Neutrophil (primary cell): ENCODE measurements around the gene DEAF1.
"Not testable (repeated sequence)": the region's sequence is repeated elsewhere in the genome, so short reads cannot be mapped to it uniquely, and the experiment has no call there.

Experiments
- H3K27ac ChIP-seq: fragments of 200-600 bp; sonication (generic); 2 replicates; pipeline ENCODE4 v1.5.1; 2016; ENCODE audit warnings: mild to moderate bottlenecking, moderate library complexity
- H3K27me3 ChIP-seq: fragments of 200-600 bp; sonication (generic); 2 replicates; pipeline ENCODE4 v1.6.0; 2016; ENCODE audit warnings: mild to moderate bottlenecking
- H3K36me3 ChIP-seq: fragments of 200-600 bp; sonication (generic); 2 replicates; pipeline ENCODE4 v1.5.1; 2017
- H3K4me1 ChIP-seq, 2 experiments: fragments of 200-600 bp in 1 of 2; sonication (generic) in 1 of 2; 1 replicate in 1 of 2; 2 replicates in 1 of 2; pipeline versions ENCODE4 v1.5.1 to v1.6.1; 2013 to 2016; ENCODE audit warnings: low read depth in 1 of 2, low read length in 1 of 2, mild to moderate bottlenecking in 1 of 2, moderate library complexity in 1 of 2; ENCODE audit not compliant: control insufficient read depth in 1 of 2, insufficient read depth in 1 of 2
- H3K4me3 ChIP-seq, 2 experiments: fragments of 200-600 bp in 1 of 2; sonication (generic) in 1 of 2; 1 replicate in 1 of 2; 2 replicates in 1 of 2; pipeline ENCODE4 v1.5.1; 2013 to 2016; ENCODE audit warnings: low read depth in 1 of 2, low read length in 1 of 2, mild to moderate bottlenecking in 1 of 2, moderate library complexity in 1 of 2
- H3K9me3 ChIP-seq: fragments of 200-600 bp; sonication (generic); 2 replicates; pipeline ENCODE4 v1.5.1; 2016
- TF ChIP-seq, protein P1 (sequence below): fragments of 200-600 bp; sonication (generic); IDR thresholded peaks from 2 replicates; pipeline ENCODE4 v1.5.1; 2016; ENCODE audit warnings: antibody characterized with exemption

DEAF1 gene

GRCh38 chr11:656866-657265, 38.2 kb downstream of the DEAF1 start:
- TF ChIP-seq, protein P1, sequence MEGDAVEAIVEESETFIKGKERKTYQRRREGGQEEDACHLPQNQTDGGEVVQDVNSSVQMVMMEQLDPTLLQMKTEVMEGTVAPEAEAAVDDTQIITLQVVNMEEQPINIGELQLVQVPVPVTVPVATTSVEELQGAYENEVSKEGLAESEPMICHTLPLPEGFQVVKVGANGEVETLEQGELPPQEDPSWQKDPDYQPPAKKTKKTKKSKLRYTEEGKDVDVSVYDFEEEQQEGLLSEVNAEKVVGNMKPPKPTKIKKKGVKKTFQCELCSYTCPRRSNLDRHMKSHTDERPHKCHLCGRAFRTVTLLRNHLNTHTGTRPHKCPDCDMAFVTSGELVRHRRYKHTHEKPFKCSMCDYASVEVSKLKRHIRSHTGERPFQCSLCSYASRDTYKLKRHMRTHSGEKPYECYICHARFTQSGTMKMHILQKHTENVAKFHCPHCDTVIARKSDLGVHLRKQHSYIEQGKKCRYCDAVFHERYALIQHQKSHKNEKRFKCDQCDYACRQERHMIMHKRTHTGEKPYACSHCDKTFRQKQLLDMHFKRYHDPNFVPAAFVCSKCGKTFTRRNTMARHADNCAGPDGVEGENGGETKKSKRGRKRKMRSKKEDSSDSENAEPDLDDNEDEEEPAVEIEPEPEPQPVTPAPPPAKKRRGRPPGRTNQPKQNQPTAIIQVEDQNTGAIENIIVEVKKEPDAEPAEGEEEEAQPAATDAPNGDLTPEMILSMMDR: no peak
- Histone ChIP-seq H3K27me3 (no peaks in the 10 kb centered on the region), H3K9me3 (no peaks in the 10 kb centered on the region), H3K36me3 (peaks cover 44% of the 10 kb centered on the region), H3K4me3 (no peak overlapping the region), H3K27ac (no peak overlapping the region), H3K4me1 (no peaks in the 10 kb centered on the region)

DNA sequence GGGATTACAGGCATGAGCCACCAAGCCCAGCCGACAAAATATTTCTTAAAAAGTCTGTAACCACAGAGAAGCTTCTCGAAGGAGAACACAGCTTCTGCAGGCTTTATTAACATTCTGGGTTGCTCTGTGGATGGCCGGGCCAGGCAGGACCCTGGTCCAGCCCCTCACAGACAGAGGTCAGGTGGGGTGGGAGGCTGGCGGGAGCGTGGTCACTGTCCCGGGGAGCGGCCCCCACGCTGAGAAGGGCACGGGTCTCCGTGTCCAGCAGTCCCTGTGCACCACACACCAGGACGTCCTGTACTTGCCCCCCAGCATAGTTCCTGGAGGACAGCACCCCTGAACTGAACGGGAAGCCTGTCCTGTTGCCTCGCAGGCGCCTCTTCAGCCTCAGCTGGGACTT, 38.6 kb downstream of the DEAF1 start:
- Histone ChIP-seq H3K4me1 (no peaks in the 10 kb centered on the region), H3K9me3 (no peaks in the 10 kb centered on the region)
- TF ChIP-seq, protein P1: no peak

GRCh38 chr11:655036-655726, 39.8 kb downstream of the DEAF1 start:
- H3K36me3 ChIP-seq: peaks cover 48% of the 10 kb centered on the region
- H3K27ac ChIP-seq: no peak overlapping the region
- H3K4me1 ChIP-seq: no peaks in the 10 kb centered on the region
- H3K27me3 ChIP-seq: no peaks in the 10 kb centered on the region
- TF ChIP-seq, protein P1: no peak
- no peaks in the 10 kb centered on the region for H3K9me3 ChIP-seq
- no peak overlapping the region for H3K4me3 ChIP-seq

More for the DNA sequence above, 38.6 kb downstream of the DEAF1 start:
- no peak overlapping the region for H3K4me3 ChIP-seq
- H3K36me3 ChIP-seq: peaks cover 45% of the 10 kb centered on the region
- H3K27ac ChIP-seq: no peak overlapping the region
- no peaks in the 10 kb centered on the region for H3K27me3 ChIP-seq

- not testable (repeated sequence) for H3K9me3 ChIP-seq, H3K27ac ChIP-seq, H3K4me1 ChIP-seq, H3K4me3 ChIP-seq, H3K27me3 ChIP-seq
- peaks cover 41% of the 10 kb centered on the region for H3K36me3 ChIP-seq
Measured at GRCh38 chr11:654444-654843, 40.6 kb downstream of the DEAF1 start.

DNA sequence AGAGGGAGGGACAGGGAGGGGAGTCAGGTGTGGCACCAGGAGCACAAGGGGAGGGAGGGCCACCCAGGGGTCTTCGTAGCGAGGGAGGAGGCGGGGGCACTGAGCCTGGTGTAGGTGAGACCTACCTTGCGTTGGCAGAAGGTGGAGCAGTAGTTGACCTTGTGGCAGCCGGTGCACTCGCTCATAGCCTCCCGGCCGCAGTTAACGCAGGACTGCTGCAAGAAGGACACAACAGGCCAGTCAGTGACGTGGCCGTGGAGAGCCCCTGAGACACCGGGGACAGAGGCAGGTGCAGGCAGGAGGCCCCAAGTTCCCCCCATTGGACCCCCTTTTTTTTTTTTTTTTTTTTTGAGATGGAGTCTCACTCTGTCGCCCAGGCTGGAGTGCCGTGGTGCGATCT, 41.2 kb downstream of the DEAF1 start:
- H3K4me1 ChIP-seq: no peaks in the 10 kb centered on the region
- no peaks in the 10 kb centered on the region for H3K27me3 ChIP-seq
- TF ChIP-seq, protein P1: no peak
- no peak overlapping the region for H3K27ac ChIP-seq
- no peak overlapping the region for H3K4me3 ChIP-seq
- H3K36me3 ChIP-seq: peaks cover 37% of the 10 kb centered on the region
- H3K9me3 ChIP-seq: no peaks in the 10 kb centered on the region

DNA sequence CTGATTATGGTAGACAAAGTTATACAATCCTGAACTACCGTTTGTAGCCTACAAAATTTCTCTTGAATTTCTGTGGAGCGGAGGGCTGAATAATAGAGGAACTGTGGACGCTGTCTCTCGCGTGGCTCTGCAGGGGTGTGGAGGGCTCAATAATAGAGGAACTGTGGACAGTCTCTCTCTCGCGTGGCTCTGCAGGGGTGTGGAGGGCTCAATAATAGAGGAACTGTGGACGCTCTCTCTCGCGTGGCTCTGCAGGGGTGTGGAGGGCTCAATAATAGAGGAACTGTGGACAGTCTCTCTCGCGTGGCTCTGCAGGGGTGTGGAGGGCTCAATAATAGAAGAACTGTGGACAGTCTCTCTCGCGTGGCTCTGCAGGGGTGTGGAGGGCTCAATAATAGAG, 41.9 kb downstream of the DEAF1 start:
- not testable (repeated sequence) for H3K9me3 ChIP-seq, H3K27me3 ChIP-seq, H3K4me3 ChIP-seq, H3K4me1 ChIP-seq
- Histone ChIP-seq H3K27ac (peak overlapping the region; percentile 13), H3K36me3 (peaks cover 31% of the 10 kb centered on the region)
